Calu3 (cell line): ENCODE results near the gene TEX22. TPM values are rescaled to one million over a fixed set of nuclear protein-coding genes. Genes with fewer than 3 reads are reported as not detected.

Experiments used
- BruUV-seq: library from RNA; stranded (reverse); fragments of 400-500 nt; replicated peaks from 2 replicates; lab custom pipeline; 2021; lab: Mats Ljungman, UMichigan
- CTCF ChIA-PET: fragments of 300-600 bp; sonication (Branson Sonifier 250); formaldehyde crosslinking; loops from one replicate; lab custom pipeline; 2022; ENCODE audit warnings: antibody characterized with exemption; lab: Charles Lee
- DNase-seq: peaks from one replicate; pipeline ENCODE4 v3.0.0; 2022
- H3K27ac Mint-ChIP-seq: one replicate; pipeline ENCODE4 v1.8.0; 2022; ENCODE audit warnings: mixed read lengths; ENCODE audit not compliant: unreplicated experiment
- H3K27me3 Mint-ChIP-seq: one replicate; pipeline ENCODE4 v1.8.0; 2022; ENCODE audit warnings: mixed read lengths; ENCODE audit not compliant: unreplicated experiment
- H3K36me3 Mint-ChIP-seq: one replicate; pipeline ENCODE4 v1.8.0; 2022; ENCODE audit warnings: mild to moderate bottlenecking, moderate library complexity, mixed read lengths; ENCODE audit not compliant: insufficient read depth, unreplicated experiment
- H3K4me1 Mint-ChIP-seq: one replicate; pipeline ENCODE4 v1.8.0; 2022; ENCODE audit warnings: mild to moderate bottlenecking, low read depth, mixed read lengths; ENCODE audit not compliant: unreplicated experiment
- H3K4me3 Mint-ChIP-seq: one replicate; pipeline ENCODE4 v1.8.0; 2022; ENCODE audit warnings: mild to moderate bottlenecking, low read depth, moderate library complexity, mixed read lengths; ENCODE audit not compliant: unreplicated experiment
- H3K9me3 Mint-ChIP-seq: one replicate; pipeline ENCODE4 v1.8.0; 2022; ENCODE audit warnings: low read depth, mixed read lengths; ENCODE audit not compliant: unreplicated experiment
- intact Hi-C: fragments of 100-400 bp; cut with micrococcal nuclease; formaldehyde crosslinking; loops from one replicate; pipeline ENCODE4 v1.10.0; 2022; ENCODE audit not compliant: unreplicated experiment
- total RNA-seq: library from RNA; stranded (reverse); gene quantifications from 2 replicates; pipeline ENCODE4 v1.2.3, GENCODE V29; 2022
- TF ChIP-seq, protein P1 (sequence below): fragments of 200-600 bp; IDR thresholded peaks from one replicate; pipeline ENCODE4 v1.8.0; 2022; ENCODE audit warnings: antibody characterized with exemption; ENCODE audit not compliant: unreplicated experiment

Gene TEX22
- total RNA-seq, 1 experiment from 2014 or later = 2.8 TPM

DNA sequence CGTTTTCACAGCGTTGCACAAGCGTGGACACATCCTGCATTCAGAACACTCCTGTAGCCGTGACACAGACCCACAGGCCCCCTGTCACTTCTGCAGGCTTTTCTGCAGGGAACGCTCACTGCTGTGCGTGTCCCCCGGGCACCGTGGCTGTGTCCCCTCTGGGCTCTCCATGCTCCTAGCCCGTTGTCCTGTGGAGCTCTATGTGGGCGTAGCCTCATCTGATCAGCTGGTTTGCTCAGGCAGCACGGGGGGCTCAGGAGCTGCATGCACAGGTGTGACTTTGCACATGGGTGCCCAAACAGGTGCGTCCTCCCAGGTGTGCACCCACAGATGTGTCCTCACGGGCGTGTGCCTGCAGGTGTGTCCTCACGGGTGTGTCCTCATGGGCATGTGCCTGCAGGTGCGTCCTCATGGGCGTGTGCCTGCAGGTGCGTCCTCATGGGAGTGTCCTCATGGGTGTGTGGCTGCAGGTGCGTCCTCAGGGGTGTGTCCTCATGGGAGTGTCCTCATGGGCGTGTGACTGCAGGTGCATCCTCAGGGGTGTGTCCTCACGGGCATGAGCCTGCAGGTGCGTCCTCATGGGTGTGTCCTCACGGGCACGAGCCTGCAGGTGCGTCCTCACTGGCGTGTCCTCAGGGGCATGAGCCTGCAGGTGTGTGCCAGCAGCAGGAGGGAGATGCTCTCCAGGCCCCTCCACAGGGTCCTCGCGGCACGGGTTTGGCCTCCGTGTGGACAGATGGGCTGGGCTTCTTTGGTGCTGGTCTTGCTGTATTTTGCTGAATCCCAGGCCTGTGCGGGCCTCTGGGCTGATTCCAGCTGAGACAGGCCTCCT lies 38.8 kb downstream of the TEX22 start:
- CTCF ChIA-PET = no interaction called here
- BruUV-seq = no TSS peak
- intact Hi-C loops = no loop called here
- H3K36me3 Mint-ChIP-seq = peaks cover 33% of the 10 kb centered on the region
- H3K27me3 Mint-ChIP-seq = no peaks in the 10 kb centered on the region
- H3K4me1 Mint-ChIP-seq = no peaks in the 10 kb centered on the region
- no peak for DNase-seq
- H3K9me3 Mint-ChIP-seq = no peaks in the 10 kb centered on the region
- H3K27ac Mint-ChIP-seq = no peak overlapping the region
- no peak overlapping the region for H3K4me3 Mint-ChIP-seq
- TF ChIP-seq, protein P1, sequence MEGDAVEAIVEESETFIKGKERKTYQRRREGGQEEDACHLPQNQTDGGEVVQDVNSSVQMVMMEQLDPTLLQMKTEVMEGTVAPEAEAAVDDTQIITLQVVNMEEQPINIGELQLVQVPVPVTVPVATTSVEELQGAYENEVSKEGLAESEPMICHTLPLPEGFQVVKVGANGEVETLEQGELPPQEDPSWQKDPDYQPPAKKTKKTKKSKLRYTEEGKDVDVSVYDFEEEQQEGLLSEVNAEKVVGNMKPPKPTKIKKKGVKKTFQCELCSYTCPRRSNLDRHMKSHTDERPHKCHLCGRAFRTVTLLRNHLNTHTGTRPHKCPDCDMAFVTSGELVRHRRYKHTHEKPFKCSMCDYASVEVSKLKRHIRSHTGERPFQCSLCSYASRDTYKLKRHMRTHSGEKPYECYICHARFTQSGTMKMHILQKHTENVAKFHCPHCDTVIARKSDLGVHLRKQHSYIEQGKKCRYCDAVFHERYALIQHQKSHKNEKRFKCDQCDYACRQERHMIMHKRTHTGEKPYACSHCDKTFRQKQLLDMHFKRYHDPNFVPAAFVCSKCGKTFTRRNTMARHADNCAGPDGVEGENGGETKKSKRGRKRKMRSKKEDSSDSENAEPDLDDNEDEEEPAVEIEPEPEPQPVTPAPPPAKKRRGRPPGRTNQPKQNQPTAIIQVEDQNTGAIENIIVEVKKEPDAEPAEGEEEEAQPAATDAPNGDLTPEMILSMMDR = no peak

DNA sequence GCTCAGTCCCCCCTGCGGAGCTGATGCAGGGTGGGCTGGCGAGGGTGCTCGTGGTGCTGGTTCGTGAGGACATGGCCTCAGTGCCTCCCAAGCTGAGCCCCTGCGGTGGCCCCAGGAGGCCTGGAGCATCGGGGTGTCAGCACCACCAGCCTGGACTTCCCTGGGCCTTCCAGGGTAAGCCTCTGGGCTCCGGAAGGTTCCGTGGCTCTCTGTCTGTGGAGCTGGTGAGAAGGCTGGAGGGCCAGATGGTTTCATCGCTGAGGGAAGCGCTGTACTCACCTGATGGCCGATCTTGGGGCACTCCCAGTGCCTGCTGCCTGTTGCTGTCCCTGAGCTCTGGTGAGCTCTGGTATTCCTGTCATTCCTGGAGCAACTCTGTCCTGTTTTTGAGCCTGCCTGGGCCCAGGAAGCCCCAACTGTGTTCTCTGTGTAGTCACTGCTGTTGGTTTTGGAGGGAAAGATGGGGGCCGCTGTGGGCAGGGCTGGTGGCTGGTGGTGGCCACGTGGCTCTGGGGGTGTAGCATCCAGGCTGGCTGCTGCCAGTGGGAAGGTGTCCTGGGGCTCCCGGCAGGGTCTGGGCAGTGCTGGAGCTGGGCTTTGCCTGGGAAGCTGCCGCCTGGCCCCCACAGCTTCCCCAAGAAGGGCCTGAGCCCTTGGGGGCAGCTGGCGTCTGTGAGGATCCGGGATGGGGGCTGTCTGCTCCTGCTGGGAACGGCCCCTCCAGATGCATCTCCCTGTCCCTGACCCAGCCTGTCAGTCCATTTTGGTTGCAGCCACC lies 39.6 kb downstream of the TEX22 start:
- BruUV-seq = no TSS peak
- intact Hi-C loops = no loop called here

DNA sequence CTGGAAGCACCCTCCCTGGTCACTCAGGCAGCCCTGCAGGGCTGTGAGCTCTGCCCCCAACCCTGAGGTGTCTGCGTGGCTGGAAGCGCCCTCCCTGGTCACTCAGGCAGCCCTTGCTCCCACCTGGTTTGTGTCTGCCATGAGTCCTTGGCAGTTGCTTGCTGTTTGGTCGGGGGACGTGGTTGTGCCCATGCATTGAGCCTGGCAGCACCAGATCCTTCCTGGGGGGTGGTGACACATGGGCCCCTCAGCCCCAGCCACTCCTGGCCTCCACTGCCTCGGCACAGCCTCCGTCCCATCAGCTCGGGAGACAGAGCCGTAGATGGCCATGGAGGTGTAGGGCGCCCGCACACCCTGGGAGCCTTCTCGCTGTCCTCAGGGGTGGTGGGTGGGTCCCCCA lies 40.8 kb downstream of the TEX22 start:
- BruUV-seq = no TSS peak
- H3K27me3 Mint-ChIP-seq = no peaks in the 10 kb centered on the region
- intact Hi-C loops = no loop called here
- no peaks in the 10 kb centered on the region for H3K4me1 Mint-ChIP-seq
- H3K9me3 Mint-ChIP-seq = no peaks in the 10 kb centered on the region
- CTCF ChIA-PET = no interaction called here
- no peak overlapping the region for H3K27ac Mint-ChIP-seq
- TF ChIP-seq, protein P1 = no peak
- peaks cover 42% of the 10 kb centered on the region for H3K36me3 Mint-ChIP-seq
- no peak for DNase-seq
- H3K4me3 Mint-ChIP-seq = no peak overlapping the region

More for the DNA sequence above, 39.6 kb downstream of the TEX22 start:
- no peaks in the 10 kb centered on the region for H3K27me3 Mint-ChIP-seq
- TF ChIP-seq, protein P1 = no peak
- H3K4me1 Mint-ChIP-seq = no peaks in the 10 kb centered on the region
- H3K27ac Mint-ChIP-seq = no peak overlapping the region
- no peak for DNase-seq
- H3K9me3 Mint-ChIP-seq = no peaks in the 10 kb centered on the region
- H3K4me3 Mint-ChIP-seq = no peak overlapping the region
- H3K36me3 Mint-ChIP-seq = peaks cover 41% of the 10 kb centered on the region
- CTCF ChIA-PET = no interaction called here

DNA sequence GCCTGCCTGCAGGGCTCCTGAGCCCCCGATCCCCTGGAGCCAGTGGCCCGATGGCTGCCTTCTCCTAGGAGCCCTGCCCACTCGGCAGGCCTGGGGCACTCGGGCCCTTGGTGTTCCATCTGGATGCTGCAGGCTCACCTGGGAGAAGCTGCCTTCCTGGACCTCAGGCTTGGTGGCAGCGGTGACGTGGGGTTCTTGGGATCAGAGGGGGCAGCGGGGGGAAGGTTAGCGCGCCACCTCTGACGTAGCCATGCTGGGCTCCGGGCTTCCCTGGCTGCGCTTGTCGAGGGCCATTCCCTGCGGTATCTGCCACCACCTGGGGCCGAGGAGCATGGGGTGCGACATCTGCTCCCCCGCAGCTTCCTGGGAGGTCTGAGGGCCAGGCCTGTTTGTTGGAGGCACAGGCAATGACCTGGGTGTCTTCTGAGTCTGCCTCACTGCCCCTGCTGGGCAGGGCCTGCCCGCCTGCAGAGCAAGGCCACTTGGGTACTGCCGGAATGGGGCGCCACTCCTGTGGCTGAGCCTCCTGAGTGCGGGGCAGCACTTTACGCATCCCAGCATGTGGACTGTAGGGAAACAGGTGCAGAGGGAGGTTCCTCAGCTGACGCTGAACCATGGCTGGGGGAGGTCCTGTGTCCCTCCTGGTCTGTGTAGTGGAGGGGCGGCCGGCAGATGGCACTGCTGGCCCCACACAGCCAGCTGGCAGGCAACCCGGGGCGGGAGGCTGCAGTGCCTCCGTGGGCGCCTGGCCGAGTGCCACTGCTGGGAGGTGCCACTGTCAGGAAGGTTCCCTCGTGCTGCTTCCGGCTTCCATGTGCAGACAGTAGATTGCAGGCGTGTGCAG lies 41.6 kb downstream of the TEX22 start:
- DNase-seq = no peak
- Mint-ChIP-seq H3K9me3 (no peaks in the 10 kb centered on the region), H3K4me3 (no peak overlapping the region), H3K36me3 (peaks cover 39% of the 10 kb centered on the region), H3K4me1 (no peaks in the 10 kb centered on the region), H3K27me3 (no peaks in the 10 kb centered on the region), H3K27ac (no peak overlapping the region)
- TF ChIP-seq, protein P1 = no peak
- no TSS peak for BruUV-seq
- CTCF ChIA-PET = no interaction called here
- intact Hi-C loops = no loop called here
